IMR-90 (cell line): ENCODE results near the gene ICAM2. TPM values are rescaled to one million over a fixed set of nuclear protein-coding genes. Genes with fewer than 3 reads are reported as not detected.

Experiments used
- polyA plus RNA-seq, 3 experiments: library from polyadenylated mRNA; depleted of rRNA; stranded (reverse); fragments of >200 nt; gene quantifications; 2 replicates each; pipeline ENCODE4 v1.2.3, GENCODE V29; 2012; ENCODE audit warnings: low replicate concordance in 1 of 3
- total RNA-seq: library from RNA; depleted of rRNA; stranded (reverse); fragments of >200 nt; gene quantifications from 2 replicates; pipeline ENCODE4 v1.2.3, GENCODE V29; 2012; rRNA removed

Gene ICAM2
- total and polyA plus RNA-seq, 2 of the 4 experiments (the other 2 are of a cell fraction) = 0.12 TPM; not detected in 1

Other genes with a start within 250 kb of the ICAM2 start
- gene CCDC47, start 247.0 kb downstream of the ICAM2 start, total RNA-seq = 62.0 and 79.4 TPM in 2 replicates
- 45.3 and 45.7 TPM in 2 replicates for gene CCDC47, start 247.0 kb downstream of the ICAM2 start, polyA plus RNA-seq (2012; rRNA removed)
- 74.7 and 75.8 TPM in 2 replicates for gene DDX42, start 246.5 kb downstream of the ICAM2 start, total RNA-seq
- 75.6 and 91.5 TPM in 2 replicates for gene DDX42, start 246.5 kb downstream of the ICAM2 start, polyA plus RNA-seq (2012; rRNA removed)
- gene PSMC5, start 193.2 kb downstream of the ICAM2 start, total RNA-seq = 104 and 105 TPM in 2 replicates
- gene PSMC5, start 193.2 kb downstream of the ICAM2 start, polyA plus RNA-seq (2012; rRNA removed) = 165 and 175 TPM in 2 replicates
- 68.1 and 69.4 TPM in 2 replicates for gene FTSJ3, start 193.0 kb downstream of the ICAM2 start, total RNA-seq
- 45.4 and 51.3 TPM in 2 replicates for gene FTSJ3, start 193.0 kb downstream of the ICAM2 start, polyA plus RNA-seq (2012; rRNA removed)
- 72.8 and 91.2 TPM in 2 replicates for gene SMARCD2, start 177.9 kb downstream of the ICAM2 start, total RNA-seq
- 53.7 and 56.9 TPM in 2 replicates for gene SMARCD2, start 177.9 kb downstream of the ICAM2 start, polyA plus RNA-seq (2012; rRNA removed)
- gene CSH2, start 147.0 kb downstream of the ICAM2 start, total RNA-seq = not detected in 2 replicates
- gene CSH2, start 147.0 kb downstream of the ICAM2 start, polyA plus RNA-seq (2012; rRNA removed) = not detected in 2 replicates
- gene GH2, start 138.7 kb downstream of the ICAM2 start, total RNA-seq = not detected in 2 replicates
- not detected in 2 replicates for gene GH2, start 138.7 kb downstream of the ICAM2 start, polyA plus RNA-seq (2012; rRNA removed)
- not detected in 2 replicates for gene CSH1, start 124.1 kb downstream of the ICAM2 start, total RNA-seq
- gene CSH1, start 124.1 kb downstream of the ICAM2 start, polyA plus RNA-seq (2012; rRNA removed) = not detected in 2 replicates
- gene CSHL1, start 109.4 kb downstream of the ICAM2 start, total RNA-seq = not detected in 2 replicates
- not detected in 2 replicates for gene CSHL1, start 109.4 kb downstream of the ICAM2 start, polyA plus RNA-seq (2012; rRNA removed)
- gene GH1, start 101.8 kb downstream of the ICAM2 start, total RNA-seq = not detected in 2 replicates
- not detected in 2 replicates for gene GH1, start 101.8 kb downstream of the ICAM2 start, polyA plus RNA-seq (2012; rRNA removed)
- gene CD79B, start 88.3 kb downstream of the ICAM2 start, total RNA-seq = not detected in 2 replicates
- gene CD79B, start 88.3 kb downstream of the ICAM2 start, polyA plus RNA-seq (2012; rRNA removed) = not detected in 2 replicates
- not detected in 2 replicates for gene SCN4A, start 47.7 kb downstream of the ICAM2 start, total RNA-seq
- gene SCN4A, start 47.7 kb downstream of the ICAM2 start, polyA plus RNA-seq (2012; rRNA removed) = not detected in 2 replicates
- gene PRR29, start 22.3 kb downstream of the ICAM2 start, total RNA-seq = under 0.01 TPM in 1 of 2 replicates, not detected in the other
- gene PRR29, start 22.3 kb downstream of the ICAM2 start, polyA plus RNA-seq (2012; rRNA removed) = 0.11 and 0.17 TPM in 2 replicates
- gene ERN1, start 109.5 kb upstream of the ICAM2 start, total RNA-seq = 2.2 and 2.7 TPM in 2 replicates
- gene ERN1, start 109.5 kb upstream of the ICAM2 start, polyA plus RNA-seq (2012; rRNA removed) = 3.7 and 4.1 TPM in 2 replicates
- 21.9 and 24.4 TPM in 2 replicates for gene TEX2, start 242.6 kb upstream of the ICAM2 start, total RNA-seq
- 17.1 and 18.2 TPM in 2 replicates for gene TEX2, start 242.6 kb upstream of the ICAM2 start, polyA plus RNA-seq (2012; rRNA removed)